HCT116 (cell line): ENCODE measurements around the gene GCNT2. TPM values are rescaled to one million over a fixed set of nuclear protein-coding genes. Genes with fewer than 3 reads are reported as not detected.

Source experiments
- ATAC-seq: fragments of 200-7000 bp; cut with Tn5 transposase; 2 replicates; pipeline ENCODE4 v1.9.1; 2020; ENCODE audit warnings: mild to moderate bottlenecking, moderate library complexity
- BruUV-seq: library from RNA; stranded (reverse); fragments of 400-500 nt; replicated peaks from 2 replicates; lab custom pipeline; 2021; lab: Mats Ljungman, UMichigan
- CTCF ChIA-PET: fragments of 300-600 bp; sonication (Branson Sonifier 250); formaldehyde crosslinking; loops from one replicate; lab custom pipeline; 2021; ENCODE audit warnings: antibody characterized with exemption; lab: Charles Lee
- POLR2A ChIA-PET: fragments of 300-600, 350-600 bp; sonication (Branson Sonifier 250); formaldehyde crosslinking; loops from one replicate; lab custom pipeline; 2021; ENCODE audit warnings: antibody characterized with exemption; lab: Charles Lee
- RAD21 ChIA-PET, 2 experiments: fragments of 300-600 bp; sonication (Branson Sonifier 250); formaldehyde crosslinking; loops; one replicate each; lab custom pipeline; 2023; ENCODE audit warnings: low total read pairs in 2 of 2; ENCODE audit not compliant: uncharacterized antibody in 2 of 2, unreplicated experiment in 2 of 2, low non-redundant PET in 1 of 2; lab: Charles Lee
- DNase-seq: peaks from one replicate; pipeline ENCODE4 v3.0.0-alpha.2; 2010; ENCODE audit warnings: low read depth, low spot score
- H2AFZ ChIP-seq: fragments of 200-600 bp; shearing (Covaris generic), sonication (generic); 2 replicates; pipeline ENCODE4 v1.6.1; 2017; ENCODE audit warnings: low read depth, mixed run types, mixed read lengths, antibody characterized with exemption, low read length; ENCODE audit not compliant: poor library complexity, severe bottlenecking
- H3K27ac ChIP-seq: 2 replicates; pipeline ENCODE4 v1.5.1; 2012; ENCODE audit warnings: low read depth, low read length
- H3K27me3 ChIP-seq: fragments of 200-600 bp; sonication (generic); 2 replicates; pipeline ENCODE4 v1.6.1; 2016; ENCODE audit warnings: mixed run types, low read length, mixed read lengths; ENCODE audit not compliant: insufficient read depth
- H3K36me3 ChIP-seq, 2 experiments: fragments of 200-500 bp in 1 of 2; fragments of 200-600 bp in 1 of 2; sonication (Bioruptor generic) in 1 of 2; sonication (generic) in 1 of 2; 2 replicates each; pipeline versions ENCODE4 v1.5.1 to v1.6.1; 2014 to 2016; ENCODE audit warnings: low read length in 2 of 2, inconsistent platforms in 1 of 2, mixed read lengths in 1 of 2, mixed run types in 1 of 2; ENCODE audit not compliant: insufficient read depth in 2 of 2, control insufficient read depth in 1 of 2
- H3K4me1 ChIP-seq, 2 experiments: fragments of 200-600 bp in 1 of 2; sonication (generic) in 1 of 2; 2 replicates each; pipeline versions ENCODE4 v1.5.1 to v1.6.1; 2012 to 2017; ENCODE audit warnings: low read length in 2 of 2, inconsistent platforms in 1 of 2, mild to moderate bottlenecking in 1 of 2, mixed read lengths in 1 of 2, mixed run types in 1 of 2, moderate library complexity in 1 of 2; ENCODE audit not compliant: insufficient read depth in 2 of 2, control insufficient read depth in 1 of 2
- H3K4me2 ChIP-seq: fragments of 200-600 bp; sonication (generic); 2 replicates; pipeline ENCODE4 v1.6.1; 2017; ENCODE audit warnings: mixed run types, low read length, mixed read lengths
- H3K4me3 ChIP-seq, 2 experiments: fragments of 200-600 bp in 1 of 2; sonication (generic) in 1 of 2; replicated peaks in 1 of 2; 2 replicates each; pipeline ENCODE4 v1.5.1; 2011 to 2016; ENCODE audit warnings: low read length in 2 of 2, control low read depth in 1 of 2, low read depth in 1 of 2, mild to moderate bottlenecking in 1 of 2, mixed read lengths in 1 of 2, mixed run types in 1 of 2
- H3K79me2 ChIP-seq: fragments of 200-600 bp; sonication (generic); 2 replicates; pipeline ENCODE4 v1.6.1; 2017; ENCODE audit warnings: mild to moderate bottlenecking, mixed run types, low read length, moderate library complexity, mixed read lengths; ENCODE audit not compliant: insufficient read depth
- H3K9ac ChIP-seq: fragments of 200-600 bp; sonication (generic); 2 replicates; pipeline ENCODE4 v1.6.1; 2016; ENCODE audit warnings: low read length, mixed read lengths
- H3K9me2 ChIP-seq: fragments of 200-600 bp; sonication (generic), shearing (Covaris generic); 2 replicates; pipeline ENCODE4 v1.6.1; 2017; ENCODE audit warnings: mixed run types, mild to moderate bottlenecking, moderate library complexity; ENCODE audit not compliant: insufficient read depth
- H3K9me3 ChIP-seq, 2 experiments: fragments of 200-500 bp in 1 of 2; fragments of 200-600 bp in 1 of 2; sonication (Bioruptor generic) in 1 of 2; sonication (generic) in 1 of 2; 2 replicates each; pipeline ENCODE4 v1.6.1; 2014 to 2017; ENCODE audit warnings: low read length in 2 of 2, mixed read lengths in 2 of 2, inconsistent platforms in 1 of 2, low read depth in 1 of 2, mild to moderate bottlenecking in 1 of 2, mixed run types in 1 of 2, moderate library complexity in 1 of 2; ENCODE audit not compliant: control insufficient read depth in 1 of 2, insufficient read depth in 1 of 2
- H4K20me1 ChIP-seq: fragments of 200-600 bp; sonication (generic), shearing (Covaris generic); 2 replicates; pipeline ENCODE4 v1.6.1; 2017; ENCODE audit warnings: mixed run types, mild to moderate bottlenecking, moderate library complexity; ENCODE audit not compliant: insufficient read depth
- CBX3 ChIP-seq: IDR thresholded peaks from 2 replicates; pipeline ENCODE4 v1.6.1; 2012; ENCODE audit warnings: low read depth
- CEBPB ChIP-seq: IDR thresholded peaks from 2 replicates; pipeline ENCODE4 v1.6.1; 2012; ENCODE audit warnings: low read depth
- ELF1 ChIP-seq: IDR thresholded peaks from 2 replicates; pipeline ENCODE4 v1.6.1; 2012; ENCODE audit warnings: low read depth, borderline replicate concordance
- EZH2 ChIP-seq: fragments of 200-600 bp; sonication (generic); IDR thresholded peaks from 2 replicates; pipeline ENCODE4 v1.6.1; 2017; ENCODE audit warnings: antibody characterized with exemption, mixed run types
- EZH2phosphoT487 ChIP-seq: fragments of 200-600 bp; IDR thresholded peaks from 2 replicates; pipeline ENCODE4 v1.6.1; 2018; ENCODE audit warnings: antibody characterized with exemption, borderline replicate concordance
- FOSL1 ChIP-seq: IDR thresholded peaks from 2 replicates; pipeline ENCODE4 v1.6.1; 2012; ENCODE audit warnings: low read depth
- JUND ChIP-seq: IDR thresholded peaks from 2 replicates; pipeline ENCODE4 v1.6.1; 2012
- POLR2AphosphoS5 ChIP-seq: IDR thresholded peaks from 2 replicates; pipeline ENCODE4 v1.6.1; 2011; ENCODE audit warnings: mild to moderate bottlenecking, low read depth, low read length, moderate library complexity
- SIN3A ChIP-seq: IDR thresholded peaks from 2 replicates; pipeline ENCODE4 v1.6.1; 2012; ENCODE audit warnings: low read depth
- YY1 ChIP-seq: IDR thresholded peaks from 2 replicates; pipeline ENCODE4 v1.6.1; 2011; ENCODE audit warnings: low read length, low read depth, moderate library complexity, mild to moderate bottlenecking; ENCODE audit not compliant: insufficient replicate concordance; ENCODE audit errors: extremely low read depth
- ZFX ChIP-seq: fragments of 450-650 bp; IDR thresholded peaks from 2 replicates; pipeline ENCODE4 v1.6.1; 2017
- ZNF274 ChIP-seq: fragments of 200-500 bp; sonication (Bioruptor generic); IDR thresholded peaks from 2 replicates; pipeline ENCODE4 v1.6.1; 2014; ENCODE audit warnings: mild to moderate bottlenecking, low read depth, low read length, inconsistent platforms
- intact Hi-C: fragments of 100-400 bp; cut with micrococcal nuclease; formaldehyde crosslinking; loops from 2 replicates; pipeline ENCODE4 v1.10.0; 2022
- total RNA-seq: library from RNA; stranded (reverse); gene quantifications from one replicate; pipeline ENCODE4 v1.2.1, GENCODE V29; 2021; ENCODE audit not compliant: unreplicated experiment
- TF ChIP-seq, protein P1 (sequence below): IDR thresholded peaks from 2 replicates; pipeline ENCODE4 v1.6.1; 2012; ENCODE audit warnings: low read depth
- TF ChIP-seq, protein P2 (sequence below): IDR thresholded peaks from 2 replicates; pipeline ENCODE4 v1.6.1; 2012
- TF ChIP-seq, protein P3 (sequence below): IDR thresholded peaks from 2 replicates; pipeline ENCODE4 v1.6.1; 2011; ENCODE audit warnings: mild to moderate bottlenecking, low read length, moderate library complexity; ENCODE audit not compliant: insufficient replicate concordance; ENCODE audit errors: extremely low read depth
- TF ChIP-seq, protein P4 (sequence below): IDR thresholded peaks from 2 replicates; pipeline ENCODE4 v1.6.1; 2012

The GCNT2 gene
- total RNA-seq, 1 experiment from 2014 or later, result 0.74 TPM

DNA sequence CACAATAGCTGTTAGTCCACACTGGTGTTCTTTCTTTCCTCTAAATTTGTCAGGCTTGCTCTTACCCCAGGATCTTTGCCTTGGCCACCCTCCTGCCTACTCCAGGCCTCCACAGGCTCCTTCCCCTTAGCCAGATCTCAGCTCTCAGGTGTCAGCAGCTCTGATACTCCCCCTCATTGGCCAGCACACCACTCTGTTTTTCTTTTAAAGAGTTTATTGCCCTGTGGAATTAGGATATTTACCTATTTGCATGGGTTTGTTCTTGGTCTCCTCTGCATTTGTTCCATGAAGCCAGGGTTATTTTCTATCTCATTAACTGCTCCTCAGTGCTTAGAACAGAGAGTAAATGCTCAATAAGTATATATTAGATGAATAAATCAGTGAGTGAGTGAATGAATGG lies 36.8 kb downstream of the GCNT2 start:
- ChIA-PET RAD21 (no interaction called here), CTCF (no interaction called here), POLR2A (no interaction called here)
- Histone ChIP-seq H3K27me3 (no peaks in the 10 kb centered on the region; the same call in 1 of the 2 replicates), H3K4me1 (no peaks in the 10 kb centered on the region), H3K36me3 (no peaks in the 10 kb centered on the region), H2AFZ (no peak overlapping the region), H3K4me3 (no peak overlapping the region), H3K9me3 (no peaks in the 10 kb centered on the region), H3K9ac (no peak overlapping the region), H4K20me1 (no peaks in the 10 kb centered on the region), H3K4me2 (no peak overlapping the region), H3K27ac (no peak overlapping the region), H3K9me2 (no peaks in the 10 kb centered on the region), H3K79me2 (no peaks in the 10 kb centered on the region)
- TF ChIP-seq JUND, result no peak
- TF ChIP-seq CEBPB, result no peak
- TF ChIP-seq SIN3A, result no peak
- TF ChIP-seq ZNF274, result no peak
- TF ChIP-seq, protein P1, sequence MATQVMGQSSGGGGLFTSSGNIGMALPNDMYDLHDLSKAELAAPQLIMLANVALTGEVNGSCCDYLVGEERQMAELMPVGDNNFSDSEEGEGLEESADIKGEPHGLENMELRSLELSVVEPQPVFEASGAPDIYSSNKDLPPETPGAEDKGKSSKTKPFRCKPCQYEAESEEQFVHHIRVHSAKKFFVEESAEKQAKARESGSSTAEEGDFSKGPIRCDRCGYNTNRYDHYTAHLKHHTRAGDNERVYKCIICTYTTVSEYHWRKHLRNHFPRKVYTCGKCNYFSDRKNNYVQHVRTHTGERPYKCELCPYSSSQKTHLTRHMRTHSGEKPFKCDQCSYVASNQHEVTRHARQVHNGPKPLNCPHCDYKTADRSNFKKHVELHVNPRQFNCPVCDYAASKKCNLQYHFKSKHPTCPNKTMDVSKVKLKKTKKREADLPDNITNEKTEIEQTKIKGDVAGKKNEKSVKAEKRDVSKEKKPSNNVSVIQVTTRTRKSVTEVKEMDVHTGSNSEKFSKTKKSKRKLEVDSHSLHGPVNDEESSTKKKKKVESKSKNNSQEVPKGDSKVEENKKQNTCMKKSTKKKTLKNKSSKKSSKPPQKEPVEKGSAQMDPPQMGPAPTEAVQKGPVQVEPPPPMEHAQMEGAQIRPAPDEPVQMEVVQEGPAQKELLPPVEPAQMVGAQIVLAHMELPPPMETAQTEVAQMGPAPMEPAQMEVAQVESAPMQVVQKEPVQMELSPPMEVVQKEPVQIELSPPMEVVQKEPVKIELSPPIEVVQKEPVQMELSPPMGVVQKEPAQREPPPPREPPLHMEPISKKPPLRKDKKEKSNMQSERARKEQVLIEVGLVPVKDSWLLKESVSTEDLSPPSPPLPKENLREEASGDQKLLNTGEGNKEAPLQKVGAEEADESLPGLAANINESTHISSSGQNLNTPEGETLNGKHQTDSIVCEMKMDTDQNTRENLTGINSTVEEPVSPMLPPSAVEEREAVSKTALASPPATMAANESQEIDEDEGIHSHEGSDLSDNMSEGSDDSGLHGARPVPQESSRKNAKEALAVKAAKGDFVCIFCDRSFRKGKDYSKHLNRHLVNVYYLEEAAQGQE, result no peak
- no peak for TF ChIP-seq YY1
- TF ChIP-seq POLR2AphosphoS5, result no peak
- no peak for TF ChIP-seq EZH2
- TF ChIP-seq, protein P2, sequence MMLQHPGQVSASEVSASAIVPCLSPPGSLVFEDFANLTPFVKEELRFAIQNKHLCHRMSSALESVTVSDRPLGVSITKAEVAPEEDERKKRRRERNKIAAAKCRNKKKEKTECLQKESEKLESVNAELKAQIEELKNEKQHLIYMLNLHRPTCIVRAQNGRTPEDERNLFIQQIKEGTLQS, result no peak
- TF ChIP-seq ZFX, result no peak
- no peak for TF ChIP-seq ELF1
- TF ChIP-seq FOSL1, result no peak
- TF ChIP-seq, protein P3, sequence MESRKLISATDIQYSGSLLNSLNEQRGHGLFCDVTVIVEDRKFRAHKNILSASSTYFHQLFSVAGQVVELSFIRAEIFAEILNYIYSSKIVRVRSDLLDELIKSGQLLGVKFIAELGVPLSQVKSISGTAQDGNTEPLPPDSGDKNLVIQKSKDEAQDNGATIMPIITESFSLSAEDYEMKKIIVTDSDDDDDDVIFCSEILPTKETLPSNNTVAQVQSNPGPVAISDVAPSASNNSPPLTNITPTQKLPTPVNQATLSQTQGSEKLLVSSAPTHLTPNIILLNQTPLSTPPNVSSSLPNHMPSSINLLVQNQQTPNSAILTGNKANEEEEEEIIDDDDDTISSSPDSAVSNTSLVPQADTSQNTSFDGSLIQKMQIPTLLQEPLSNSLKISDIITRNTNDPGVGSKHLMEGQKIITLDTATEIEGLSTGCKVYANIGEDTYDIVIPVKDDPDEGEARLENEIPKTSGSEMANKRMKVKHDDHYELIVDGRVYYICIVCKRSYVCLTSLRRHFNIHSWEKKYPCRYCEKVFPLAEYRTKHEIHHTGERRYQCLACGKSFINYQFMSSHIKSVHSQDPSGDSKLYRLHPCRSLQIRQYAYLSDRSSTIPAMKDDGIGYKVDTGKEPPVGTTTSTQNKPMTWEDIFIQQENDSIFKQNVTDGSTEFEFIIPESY, result no peak
- TF ChIP-seq CBX3, result no peak
- TF ChIP-seq EZH2phosphoT487, result no peak
- TF ChIP-seq, protein P4, sequence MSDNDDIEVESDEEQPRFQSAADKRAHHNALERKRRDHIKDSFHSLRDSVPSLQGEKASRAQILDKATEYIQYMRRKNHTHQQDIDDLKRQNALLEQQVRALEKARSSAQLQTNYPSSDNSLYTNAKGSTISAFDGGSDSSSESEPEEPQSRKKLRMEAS, result no peak
- ATAC-seq (no peak), DNase-seq (no peak)
- BruUV-seq, result no TSS peak
- intact Hi-C loops, result no loop called here
